Caco-2 (cell line): ENCODE measurements around the gene KDM2B. TPM values are rescaled to one million over a fixed set of nuclear protein-coding genes. Genes with fewer than 3 reads are reported as not detected.

Experiments
- BruUV-seq: library from RNA; stranded (reverse); fragments of 400-500 nt; replicated peaks from 2 replicates; lab custom pipeline; 2021; lab: Mats Ljungman, UMichigan
- CTCF ChIA-PET: fragments of 300-600 bp; sonication (Branson Sonifier 250); formaldehyde crosslinking; loops from one replicate; lab custom pipeline; 2022; ENCODE audit warnings: antibody characterized with exemption; lab: Charles Lee
- POLR2A ChIA-PET: fragments of 300-600 bp; sonication (Branson Sonifier 250); formaldehyde crosslinking; loops from one replicate; lab custom pipeline; 2022; ENCODE audit warnings: antibody characterized with exemption; lab: Charles Lee
- DNase-seq, 2 experiments: peaks; one replicate each; pipeline versions ENCODE4 v3.0.0 to v3.0.0-alpha.2; 2020 to 2022
- H3K27me3 ChIP-seq: replicated peaks from 2 replicates; pipeline ENCODE4 v1.6.0; 2011; ENCODE audit warnings: low read length; ENCODE audit not compliant: control insufficient read depth, insufficient read depth
- H3K36me3 ChIP-seq: 2 replicates; pipeline ENCODE4 v1.5.1; 2011; ENCODE audit warnings: low read length; ENCODE audit not compliant: control insufficient read depth, insufficient read depth
- H3K4me1 ChIP-seq: fragments of 250-450 bp; sonication (Bioruptor Pico); 2 replicates; pipeline ENCODE4 v1.5.1; 2020; ENCODE audit warnings: mild to moderate bottlenecking
- H3K4me3 ChIP-seq: 2 replicates; pipeline ENCODE4 v1.5.1; 2011; ENCODE audit warnings: low read depth, mild to moderate bottlenecking, control low read depth, low read length
- H3K9me3 ChIP-seq: fragments of 250-450 bp; sonication (Bioruptor Pico); 2 replicates; pipeline ENCODE4 v1.5.1; 2020; ENCODE audit warnings: mild to moderate bottlenecking, moderate library complexity
- H3K27ac Mint-ChIP-seq: one replicate; pipeline ENCODE4 v1.8.0; 2022; ENCODE audit warnings: mixed read lengths; ENCODE audit not compliant: unreplicated experiment
- H3K27me3 Mint-ChIP-seq: one replicate; pipeline ENCODE4 v1.8.0; 2022; ENCODE audit warnings: mixed read lengths; ENCODE audit not compliant: insufficient read depth, unreplicated experiment
- H3K36me3 Mint-ChIP-seq: one replicate; pipeline ENCODE4 v1.8.0; 2022; ENCODE audit warnings: mild to moderate bottlenecking, mixed read lengths; ENCODE audit not compliant: insufficient read depth, unreplicated experiment
- H3K4me1 Mint-ChIP-seq: one replicate; pipeline ENCODE4 v1.8.0; 2022; ENCODE audit warnings: low read depth, mixed read lengths; ENCODE audit not compliant: unreplicated experiment
- H3K4me3 Mint-ChIP-seq: one replicate; pipeline ENCODE4 v1.8.0; 2022; ENCODE audit warnings: mild to moderate bottlenecking, moderate library complexity, mixed read lengths; ENCODE audit not compliant: unreplicated experiment
- H3K9me3 Mint-ChIP-seq: one replicate; pipeline ENCODE4 v1.8.0; 2022; ENCODE audit warnings: mixed read lengths; ENCODE audit not compliant: unreplicated experiment
- intact Hi-C: fragments of 100-400 bp; cut with micrococcal nuclease; formaldehyde crosslinking; loops from one replicate; pipeline ENCODE4 v1.10.0; 2022; ENCODE audit not compliant: unreplicated experiment
- total RNA-seq: library from RNA; stranded (reverse); gene quantifications from 2 replicates; pipeline ENCODE4 v1.2.3, GENCODE V29; 2022
- TF ChIP-seq, protein P1 (sequence below), 2 experiments: fragments of 200-600 bp in 1 of 2; IDR thresholded peaks; 1 replicate in 1 of 2; 2 replicates in 1 of 2; pipeline versions ENCODE4 v1.5.1 to v1.8.0; 2011 to 2022; ENCODE audit warnings: antibody characterized with exemption in 1 of 2, control low read depth in 1 of 2, inconsistent platforms in 1 of 2, low read depth in 1 of 2, low read length in 1 of 2, mild to moderate bottlenecking in 1 of 2, moderate library complexity in 1 of 2; ENCODE audit not compliant: insufficient read depth in 1 of 2, severe bottlenecking in 1 of 2, unreplicated experiment in 1 of 2

The KDM2B gene
- total RNA-seq, 1 experiment from 2014 or later = 48.4 TPM

- H3K36me3 Mint-ChIP-seq = peaks cover 52% of the 10 kb centered on the region
- ChIA-PET CTCF (no interaction called here), POLR2A (no interaction called here)
- no peak overlapping the region for H3K4me3 ChIP-seq
- no peaks in the 10 kb centered on the region for H3K9me3 Mint-ChIP-seq
- no peak overlapping the region for H3K4me3 Mint-ChIP-seq
- H3K27me3 ChIP-seq = no peaks in the 10 kb centered on the region
- H3K9me3 ChIP-seq = no peaks in the 10 kb centered on the region
- H3K36me3 ChIP-seq = no peaks in the 10 kb centered on the region; the same call in 1 of the 2 replicates
- no peaks in the 10 kb centered on the region for H3K4me1 ChIP-seq
- no peak overlapping the region for H3K27ac Mint-ChIP-seq
- TF ChIP-seq, protein P1, sequence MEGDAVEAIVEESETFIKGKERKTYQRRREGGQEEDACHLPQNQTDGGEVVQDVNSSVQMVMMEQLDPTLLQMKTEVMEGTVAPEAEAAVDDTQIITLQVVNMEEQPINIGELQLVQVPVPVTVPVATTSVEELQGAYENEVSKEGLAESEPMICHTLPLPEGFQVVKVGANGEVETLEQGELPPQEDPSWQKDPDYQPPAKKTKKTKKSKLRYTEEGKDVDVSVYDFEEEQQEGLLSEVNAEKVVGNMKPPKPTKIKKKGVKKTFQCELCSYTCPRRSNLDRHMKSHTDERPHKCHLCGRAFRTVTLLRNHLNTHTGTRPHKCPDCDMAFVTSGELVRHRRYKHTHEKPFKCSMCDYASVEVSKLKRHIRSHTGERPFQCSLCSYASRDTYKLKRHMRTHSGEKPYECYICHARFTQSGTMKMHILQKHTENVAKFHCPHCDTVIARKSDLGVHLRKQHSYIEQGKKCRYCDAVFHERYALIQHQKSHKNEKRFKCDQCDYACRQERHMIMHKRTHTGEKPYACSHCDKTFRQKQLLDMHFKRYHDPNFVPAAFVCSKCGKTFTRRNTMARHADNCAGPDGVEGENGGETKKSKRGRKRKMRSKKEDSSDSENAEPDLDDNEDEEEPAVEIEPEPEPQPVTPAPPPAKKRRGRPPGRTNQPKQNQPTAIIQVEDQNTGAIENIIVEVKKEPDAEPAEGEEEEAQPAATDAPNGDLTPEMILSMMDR (IDR thresholded peaks at IDR 0.05; ENCODE audit: insufficient read depth in 1 of 2, low read depth in 1 of 2, low read length in 1 of 2, severe bottlenecking in 1 of 2, unreplicated experiment in 1 of 2) = no peak
- DNase-seq = no peak
- H3K4me1 Mint-ChIP-seq = no peaks in the 10 kb centered on the region
- no TSS peak for BruUV-seq
- intact Hi-C loops = no loop called here
- H3K27me3 Mint-ChIP-seq = no peaks in the 10 kb centered on the region
Measured at GRCh38 chr12:121545480-121545879, 35.3 kb downstream of the KDM2B start.

GRCh38 chr12:121543786-121544185, 37.0 kb downstream of the KDM2B start:
- H3K27me3 Mint-ChIP-seq = no peaks in the 10 kb centered on the region
- H3K36me3 Mint-ChIP-seq = peaks cover 52% of the 10 kb centered on the region
- no peaks in the 10 kb centered on the region for H3K36me3 ChIP-seq
- ChIA-PET POLR2A (no interaction called here), CTCF (interaction anchor here (0.6 kb wide), 2 partner anchors 101 to 824 kb away, joined by 3 read pairs; no protein-coding TSS in a partner anchor)
- peaks cover 1% of the 10 kb centered on the region; the same call in 1 of the 2 replicates for H3K4me1 ChIP-seq
- intact Hi-C loops = no loop called here
- no peaks in the 10 kb centered on the region for H3K9me3 Mint-ChIP-seq
- peaks cover 3% of the 10 kb centered on the region for H3K4me1 Mint-ChIP-seq
- no peak overlapping the region for H3K4me3 Mint-ChIP-seq
- BruUV-seq = no TSS peak
- H3K9me3 ChIP-seq = no peaks in the 10 kb centered on the region
- TF ChIP-seq, protein P1 (IDR thresholded peaks at IDR 0.05; ENCODE audit: insufficient read depth in 1 of 2, low read depth in 1 of 2, low read length in 1 of 2, severe bottlenecking in 1 of 2, unreplicated experiment in 1 of 2) = no peak
- no peak overlapping the region for H3K4me3 ChIP-seq
- no peak for DNase-seq
- no peak overlapping the region for H3K27ac Mint-ChIP-seq
- H3K27me3 ChIP-seq = no peaks in the 10 kb centered on the region

GRCh38 chr12:121539908-121540307, 40.9 kb downstream of the KDM2B start:
- TF ChIP-seq, protein P1 (IDR thresholded peaks at IDR 0.05; ENCODE audit: insufficient read depth in 1 of 2, low read depth in 1 of 2, low read length in 1 of 2, severe bottlenecking in 1 of 2, unreplicated experiment in 1 of 2) = no peak
- peaks cover 33% of the 10 kb centered on the region for H3K36me3 Mint-ChIP-seq
- DNase-seq = no peak
- Histone ChIP-seq H3K4me3 (no peak overlapping the region), H3K27me3 (no peaks in the 10 kb centered on the region), H3K4me1 (peaks cover 21% of the 10 kb centered on the region), H3K36me3 (no peaks in the 10 kb centered on the region), H3K9me3 (no peaks in the 10 kb centered on the region)
- no peak overlapping the region for H3K27ac Mint-ChIP-seq
- H3K4me1 Mint-ChIP-seq = peaks cover 17% of the 10 kb centered on the region
- H3K9me3 Mint-ChIP-seq = no peaks in the 10 kb centered on the region
- BruUV-seq = no TSS peak
- ChIA-PET POLR2A (no interaction called here), CTCF (interaction anchor here (1.1 kb wide), 1 partner anchor 255 kb away, joined by 12 read pairs; no protein-coding TSS in a partner anchor)
- intact Hi-C loops = loop anchor here (5.0 kb wide), 2 partner anchors 38 to 62 kb away; no protein-coding TSS in a partner anchor
- no peak overlapping the region for H3K4me3 Mint-ChIP-seq
- H3K27me3 Mint-ChIP-seq = no peaks in the 10 kb centered on the region
